HUES64 (cell line): ENCODE data around the gene AKR1B15.
"Not testable (repeated sequence)": the region's sequence is repeated elsewhere in the genome, so short reads cannot be mapped to it uniquely, and the experiment has no call there.

Experiments
- H3K27ac ChIP-seq: 2 replicates; pipeline ENCODE4 v1.7.0; 2013; ENCODE audit warnings: low read depth, low read length, inconsistent platforms
- H3K27me3 ChIP-seq: 2 replicates; pipeline ENCODE4 v1.6.1; 2013; ENCODE audit warnings: mild to moderate bottlenecking, low read length; ENCODE audit not compliant: insufficient read depth
- H3K36me3 ChIP-seq: 2 replicates; pipeline ENCODE4 v1.6.1; 2013; ENCODE audit warnings: mild to moderate bottlenecking, low read length; ENCODE audit not compliant: insufficient read depth
- H3K4me1 ChIP-seq: 2 replicates; pipeline ENCODE4 v1.6.1; 2013; ENCODE audit warnings: mild to moderate bottlenecking, low read length, moderate library complexity; ENCODE audit not compliant: insufficient read depth
- H3K4me3 ChIP-seq: 2 replicates; pipeline ENCODE4 v1.5.1; 2013; ENCODE audit warnings: mild to moderate bottlenecking, low read length, moderate library complexity
- H3K9ac ChIP-seq: 2 replicates; pipeline ENCODE4 v1.6.1; 2013; ENCODE audit warnings: mild to moderate bottlenecking, low read depth, low read length
- H3K9me3 ChIP-seq: 2 replicates; pipeline ENCODE4 v1.6.1; 2013; ENCODE audit warnings: low read depth, low read length; ENCODE audit not compliant: insufficient read depth
- WGBS: fragments of 150-250, 120-280 bp; methylation state at CpG from one replicate; pipeline ENCODE4 v1.1.7; 2013; ENCODE audit warnings: missing lambda C conversion rate; 5-methylcytosine and 5-hydroxymethylcytosine counted together

The AKR1B15 gene

DNA sequence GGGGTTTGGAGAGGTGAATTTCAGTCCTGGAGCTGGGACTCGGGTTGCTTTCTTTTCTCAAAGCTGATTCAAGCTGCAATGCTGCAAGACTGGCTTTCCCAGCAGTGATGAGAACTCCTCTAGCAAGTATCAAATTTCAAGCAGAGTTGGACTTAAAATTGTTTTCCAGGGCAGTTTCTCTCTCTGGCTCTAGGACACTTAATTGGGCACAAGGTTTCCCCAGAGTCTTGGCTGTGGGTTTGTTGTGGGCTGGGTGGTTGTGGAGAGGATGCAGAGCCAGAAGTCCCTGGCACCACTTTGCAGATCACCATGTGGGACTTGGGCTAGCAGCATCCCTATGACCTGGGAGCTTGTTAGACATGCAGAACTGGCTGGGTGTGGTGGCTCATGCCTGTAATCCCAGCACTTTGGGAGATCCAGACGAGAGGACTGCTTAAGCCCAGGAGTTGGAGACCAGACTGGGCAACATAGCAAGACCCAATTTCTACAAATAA lies 16.8 kb downstream of the AKR1B15 start:
- H3K4me1 ChIP-seq: no peaks in the 10 kb centered on the region
- H3K27ac ChIP-seq: no peak overlapping the region
- WGBS: 92% methylated on average over 2 of the region's 2 CpGs
- no peak overlapping the region for H3K9ac ChIP-seq
- no peak overlapping the region for H3K4me3 ChIP-seq
- H3K9me3 ChIP-seq: peaks cover 10% of the 10 kb centered on the region; the same call in 1 of the 2 replicates
- H3K27me3 ChIP-seq: no peaks in the 10 kb centered on the region
- no peaks in the 10 kb centered on the region for H3K36me3 ChIP-seq

DNA sequence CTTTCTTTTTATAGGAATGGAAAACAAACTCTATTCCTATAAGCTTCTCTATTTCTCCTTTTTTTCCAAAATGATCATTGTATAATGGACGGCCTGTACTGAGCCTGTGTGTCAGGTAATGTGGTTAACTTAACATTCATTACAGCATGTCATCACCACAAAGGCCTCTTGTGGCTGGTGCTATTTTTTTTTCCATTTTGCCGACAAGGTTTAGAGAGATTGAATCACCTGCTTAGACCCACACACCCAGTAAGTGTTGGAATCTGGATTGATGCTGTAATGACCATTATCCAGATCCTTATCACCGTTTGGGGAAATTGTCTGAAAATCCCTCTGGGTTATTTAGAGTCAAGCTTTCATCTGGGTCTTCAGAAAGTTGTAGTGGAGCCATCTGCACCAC lies 18.5 kb downstream of the AKR1B15 start:
- Histone ChIP-seq H3K4me1 (no peaks in the 10 kb centered on the region), H3K27me3 (no peaks in the 10 kb centered on the region), H3K9me3 (peaks cover 11% of the 10 kb centered on the region; the same call in 1 of the 2 replicates), H3K4me3 (no peak overlapping the region), H3K36me3 (no peaks in the 10 kb centered on the region), H3K27ac (no peak overlapping the region), H3K9ac (no peak overlapping the region)
- 92% methylated on average over 2 of the region's 3 CpGs for whole genome bisulfite sequencing

DNA sequence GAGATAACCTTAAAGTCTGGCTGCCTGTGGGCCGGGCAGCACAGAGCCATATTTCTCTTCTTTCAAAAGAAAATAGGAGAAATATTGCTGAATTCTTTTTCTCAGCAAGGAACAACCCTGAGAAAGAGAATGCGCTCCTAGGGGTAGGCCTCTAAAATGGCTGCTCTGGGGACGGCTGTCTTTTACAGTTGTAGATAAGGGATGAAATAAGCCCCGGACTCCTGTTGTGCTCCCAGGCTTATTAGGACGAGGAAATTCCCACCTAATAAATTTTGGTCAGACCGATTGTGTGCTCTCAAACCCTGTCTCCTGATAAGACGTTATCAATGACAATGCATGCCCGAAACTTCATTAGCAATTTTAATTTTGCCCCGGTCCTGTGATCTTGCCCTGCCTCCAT lies 21.1 kb downstream of the AKR1B15 start:
- H3K9ac ChIP-seq, H3K27ac ChIP-seq, H3K27me3 ChIP-seq, H3K36me3 ChIP-seq, H3K4me3 ChIP-seq, H3K4me1 ChIP-seq: not testable (repeated sequence)
- peaks cover 11% of the 10 kb centered on the region; the same call in 1 of the 2 replicates for H3K9me3 ChIP-seq
- 89% methylated on average over 9 of the region's 9 CpGs for WGBS

DNA sequence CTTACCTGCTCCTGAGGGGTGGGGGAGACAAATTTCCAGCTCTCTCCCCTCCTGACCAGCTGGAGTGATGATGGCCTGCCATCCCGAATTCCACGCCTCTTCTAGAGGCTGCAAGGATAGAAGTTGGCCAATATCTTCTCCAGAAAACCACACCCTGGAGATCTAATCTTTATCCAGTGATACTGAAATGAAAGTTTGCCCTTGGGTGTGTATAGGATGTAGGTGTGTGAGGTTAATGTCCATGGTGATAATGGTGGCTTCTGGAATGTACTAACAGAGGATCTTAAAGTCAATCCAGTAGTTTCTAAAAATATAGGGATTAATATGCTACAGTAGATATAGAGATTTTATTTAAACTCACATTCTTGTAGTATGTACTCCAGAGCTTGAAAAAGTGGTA lies 22.2 kb downstream of the AKR1B15 start:
- no peaks in the 10 kb centered on the region for H3K4me1 ChIP-seq
- no peaks in the 10 kb centered on the region for H3K36me3 ChIP-seq
- no peaks in the 10 kb centered on the region for H3K27me3 ChIP-seq
- no peak overlapping the region for H3K27ac ChIP-seq
- H3K9ac ChIP-seq: no peak overlapping the region
- H3K9me3 ChIP-seq: peaks cover 11% of the 10 kb centered on the region; the same call in 1 of the 2 replicates
- H3K4me3 ChIP-seq: no peak overlapping the region
- WGBS: 100% methylated on average over 2 of the region's 2 CpGs

DNA sequence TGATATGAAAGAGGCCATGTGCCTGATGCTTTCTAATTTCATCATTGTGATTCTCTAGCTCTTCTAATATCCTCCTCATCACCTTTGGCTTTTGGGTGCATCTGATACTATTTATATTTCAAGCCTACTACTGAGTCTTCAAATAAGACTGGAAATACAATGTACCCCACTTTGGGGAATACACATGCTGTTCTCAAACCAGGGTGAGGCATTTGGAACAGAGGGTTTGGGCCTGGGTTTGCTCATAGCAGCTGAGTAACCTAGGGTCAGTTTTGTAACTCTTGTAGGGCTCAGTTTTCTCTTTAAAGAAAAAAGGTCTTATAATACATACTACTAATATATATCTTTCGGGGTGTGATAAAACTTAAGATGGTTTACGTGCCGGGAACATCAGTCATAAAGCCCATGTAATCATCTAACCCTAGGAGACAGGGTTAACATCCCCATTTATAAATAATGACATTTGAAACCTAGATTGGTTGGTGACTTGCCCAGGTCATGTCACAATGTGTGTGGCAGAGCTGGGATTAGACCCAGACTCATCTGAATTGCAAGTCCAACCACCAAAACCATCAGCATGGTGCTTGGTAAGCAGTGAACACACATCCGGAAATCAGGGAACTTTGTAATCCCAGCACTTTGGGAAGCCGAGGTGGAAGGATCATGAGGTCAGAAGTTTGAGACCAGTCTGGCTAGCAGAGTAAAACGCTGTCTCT lies 23.0 kb downstream of the AKR1B15 start:
- H3K27me3 ChIP-seq: no peaks in the 10 kb centered on the region
- H3K36me3 ChIP-seq: no peaks in the 10 kb centered on the region
- 93% methylated on average over 3 of the region's 6 CpGs for WGBS
- H3K4me1 ChIP-seq: no peaks in the 10 kb centered on the region
- no peak overlapping the region for H3K27ac ChIP-seq
- peaks cover 11% of the 10 kb centered on the region; the same call in 1 of the 2 replicates for H3K9me3 ChIP-seq
- no peak overlapping the region for H3K4me3 ChIP-seq
- no peak overlapping the region for H3K9ac ChIP-seq

DNA sequence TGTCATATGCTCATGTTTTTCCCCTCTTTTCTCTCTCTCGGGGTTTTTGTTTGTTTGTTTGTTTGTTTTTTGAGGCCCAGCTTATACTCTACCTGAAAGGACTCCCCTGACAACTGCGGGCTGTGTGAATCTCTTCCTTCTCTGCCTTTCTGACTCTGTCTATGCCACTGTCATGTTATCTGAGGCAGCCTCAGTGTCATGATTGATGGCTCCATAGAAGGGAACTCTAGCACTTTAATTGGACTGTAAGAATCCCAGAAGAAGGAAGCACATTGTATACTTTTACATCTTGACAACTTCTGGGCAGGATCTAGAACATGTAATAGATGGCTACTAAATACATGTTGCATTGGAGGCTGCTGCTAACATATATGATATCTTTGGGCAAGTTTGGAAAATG lies 25.4 kb downstream of the AKR1B15 start:
- H3K36me3 ChIP-seq: no peaks in the 10 kb centered on the region
- H3K4me1 ChIP-seq: no peaks in the 10 kb centered on the region
- peaks cover 11% of the 10 kb centered on the region; the same call in 1 of the 2 replicates for H3K9me3 ChIP-seq
- no peak overlapping the region for H3K4me3 ChIP-seq
- H3K27me3 ChIP-seq: no peaks in the 10 kb centered on the region
- no peak overlapping the region for H3K27ac ChIP-seq
- WGBS: 78% methylated on average over 1 of the region's 2 CpGs
- H3K9ac ChIP-seq: no peak overlapping the region

DNA sequence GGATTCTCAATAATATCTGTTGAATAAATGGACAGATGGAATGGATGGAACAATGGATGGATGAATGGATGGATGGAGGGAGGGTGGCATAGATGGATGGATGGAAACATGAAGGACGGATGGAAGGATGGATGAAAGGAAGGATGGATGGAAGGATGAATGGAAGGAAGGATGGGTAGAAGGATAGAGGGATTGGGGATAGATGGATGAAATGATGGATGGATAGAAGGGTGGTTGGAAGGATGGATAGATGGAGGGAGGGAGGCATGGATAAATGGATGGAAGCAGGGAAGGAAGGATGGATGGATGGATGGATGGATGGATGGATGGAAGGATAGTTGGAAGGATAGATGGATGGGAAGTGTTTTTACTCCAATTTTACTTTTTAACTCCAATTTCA lies 35.4 kb downstream of the AKR1B15 start:
- no peaks in the 10 kb centered on the region for H3K36me3 ChIP-seq
- H3K4me3 ChIP-seq: no peak overlapping the region
- H3K9me3 ChIP-seq: no peaks in the 10 kb centered on the region
- no peak overlapping the region for H3K27ac ChIP-seq
- H3K4me1 ChIP-seq: no peaks in the 10 kb centered on the region
- no CpG with 5 or more reads among the region's 1 CpG for WGBS
- no peak overlapping the region for H3K9ac ChIP-seq
- H3K27me3 ChIP-seq: no peaks in the 10 kb centered on the region

DNA sequence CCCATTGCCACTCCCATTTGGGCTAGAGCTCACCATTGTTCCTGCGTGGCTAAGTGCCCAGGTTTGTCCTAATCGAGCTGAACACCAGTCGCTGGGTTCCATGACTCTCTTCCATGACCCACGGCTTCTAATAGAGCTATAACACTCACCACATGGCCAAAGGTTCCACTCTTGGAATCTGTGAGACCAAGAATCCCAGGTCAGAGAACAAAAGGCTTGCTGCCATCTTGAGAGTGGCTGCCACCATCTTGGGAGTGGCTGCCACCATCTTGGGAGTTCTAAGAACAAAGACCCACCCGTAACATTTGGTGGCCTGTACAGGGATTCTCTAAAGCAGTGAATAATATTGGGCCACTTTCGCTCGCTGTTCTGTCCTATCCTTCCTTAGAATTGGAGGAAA lies 37.0 kb downstream of the AKR1B15 start:
- Histone ChIP-seq H3K4me3 (no peak overlapping the region), H3K4me1 (no peaks in the 10 kb centered on the region), H3K9ac (no peak overlapping the region), H3K27ac (no peak overlapping the region), H3K36me3 (no peaks in the 10 kb centered on the region), H3K27me3 (no peaks in the 10 kb centered on the region), H3K9me3 (no peaks in the 10 kb centered on the region)
- 94% methylated on average over 7 of the region's 7 CpGs for WGBS

DNA sequence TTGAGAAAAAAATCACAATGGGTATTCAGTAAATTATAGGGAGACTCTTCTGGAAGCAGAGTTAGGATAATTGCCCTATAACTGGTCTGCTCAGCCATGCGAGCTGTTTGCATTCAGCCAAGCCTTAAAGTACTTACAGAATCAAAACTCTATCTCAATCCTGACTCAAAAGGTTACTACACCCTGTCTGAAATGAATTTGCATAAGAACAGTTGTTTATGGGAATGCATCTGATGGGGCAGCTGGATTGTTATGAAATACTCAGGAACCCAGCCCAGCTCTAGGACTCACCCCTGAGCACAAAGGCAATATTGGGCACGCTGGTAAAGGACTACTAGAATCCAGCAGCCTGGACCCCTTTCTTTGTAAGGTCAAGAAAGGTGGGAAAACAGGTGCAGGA lies 38.8 kb downstream of the AKR1B15 start:
- WGBS: 50% methylated on average over 2 of the region's 2 CpGs
- no peak overlapping the region for H3K9ac ChIP-seq
- no peak overlapping the region for H3K4me3 ChIP-seq
- no peaks in the 10 kb centered on the region for H3K36me3 ChIP-seq
- no peaks in the 10 kb centered on the region for H3K27me3 ChIP-seq
- H3K9me3 ChIP-seq: no peaks in the 10 kb centered on the region
- no peaks in the 10 kb centered on the region for H3K4me1 ChIP-seq
- H3K27ac ChIP-seq: no peak overlapping the region

DNA sequence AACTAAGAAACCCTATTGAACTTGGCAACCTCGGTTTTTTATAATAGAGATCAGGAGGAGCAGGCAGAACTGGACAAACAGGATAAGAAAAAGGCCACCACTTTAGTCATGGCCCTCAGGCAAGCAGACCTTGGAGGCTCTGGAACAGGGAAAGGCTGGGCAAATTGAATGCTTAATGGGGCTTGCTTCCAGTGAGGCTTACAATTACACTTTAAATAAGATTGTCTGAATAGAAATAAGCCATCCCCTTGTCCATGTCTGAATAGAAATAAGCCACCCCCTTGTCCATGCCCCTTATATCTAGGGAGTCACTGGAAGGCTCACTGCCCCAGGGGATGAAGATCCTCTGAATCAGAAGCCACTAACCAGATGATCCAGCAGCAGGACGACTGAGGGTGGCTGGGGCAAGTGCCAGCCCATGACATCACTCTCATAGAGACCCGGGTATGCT lies 40.6 kb downstream of the AKR1B15 start:
- Histone ChIP-seq H3K27ac (no peak overlapping the region), H3K9ac (no peak overlapping the region), H3K27me3 (no peaks in the 10 kb centered on the region), H3K36me3 (no peaks in the 10 kb centered on the region), H3K9me3 (0 out of 2 replicates have a peak, but pooled peaks cover 3% of the 10 kb centered on the region), H3K4me3 (no peak overlapping the region), H3K4me1 (no peaks in the 10 kb centered on the region)
- 32% methylated on average over 3 of the region's 3 CpGs for WGBS

DNA sequence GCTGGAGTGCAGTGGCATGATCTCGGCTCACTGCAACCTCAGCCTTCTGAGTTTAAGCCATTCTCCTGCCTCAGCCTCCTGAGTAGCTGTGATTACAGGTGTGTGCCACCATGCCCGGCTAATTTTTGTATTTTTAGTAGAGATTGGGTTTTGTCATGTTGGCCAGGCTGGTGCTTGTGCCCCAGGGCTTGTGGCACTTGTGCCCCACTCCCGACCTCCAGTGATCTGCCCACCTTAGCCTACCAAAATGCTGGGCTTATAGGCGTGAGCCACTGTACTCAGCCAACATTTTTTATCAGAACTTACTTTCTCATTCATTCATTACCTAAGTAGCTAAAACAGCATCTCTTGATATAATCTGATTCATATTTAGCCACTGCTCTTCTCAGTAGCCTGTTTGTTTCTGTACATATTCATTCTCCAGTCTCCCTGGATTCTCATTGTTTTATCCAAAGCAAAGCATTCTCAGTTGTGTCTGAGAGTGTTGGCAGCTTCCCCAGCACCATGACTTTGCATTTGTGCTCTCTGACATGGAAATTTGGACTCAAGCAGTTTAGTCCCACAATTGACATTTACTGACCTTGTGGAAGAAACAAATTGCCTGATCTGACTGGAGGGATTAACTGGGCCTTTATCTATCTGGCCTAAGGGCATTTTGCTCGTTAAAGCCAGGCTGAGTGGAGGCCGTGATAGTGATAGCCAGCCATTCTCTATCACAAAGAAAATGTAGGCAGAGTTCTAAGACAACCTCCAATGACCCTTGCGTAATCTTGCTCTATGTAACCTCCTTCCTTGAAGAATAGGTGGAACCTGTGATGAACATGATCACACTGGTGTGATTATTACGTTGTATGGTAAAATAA lies 44.9 kb downstream of the AKR1B15 start:
- H3K9me3 ChIP-seq: 0 out of 2 replicates have a peak, but pooled peaks cover 3% of the 10 kb centered on the region
- 70% methylated on average over 7 of the region's 8 CpGs for WGBS
- H3K36me3 ChIP-seq: no peaks in the 10 kb centered on the region
- H3K9ac ChIP-seq: no peak overlapping the region
- H3K27ac ChIP-seq: no peak overlapping the region
- H3K27me3 ChIP-seq: no peaks in the 10 kb centered on the region
- no peaks in the 10 kb centered on the region for H3K4me1 ChIP-seq
- no peak overlapping the region for H3K4me3 ChIP-seq
